ENCODE data around the gene SOX18.
"Not testable (repeated sequence)": the region's sequence is repeated elsewhere in the genome, so short reads cannot be mapped to it uniquely, and the experiment has no call there.

SOX18 gene

GRCh38 chr20:64049060-64049877 lies at the start of gene SOX18:
Gene SOX18 (minus strand): TSS chr20:64049639. CDS start chr20:64049516, 123 bp downstream.
- peak; percentile 15 for DNase-seq

DNA sequence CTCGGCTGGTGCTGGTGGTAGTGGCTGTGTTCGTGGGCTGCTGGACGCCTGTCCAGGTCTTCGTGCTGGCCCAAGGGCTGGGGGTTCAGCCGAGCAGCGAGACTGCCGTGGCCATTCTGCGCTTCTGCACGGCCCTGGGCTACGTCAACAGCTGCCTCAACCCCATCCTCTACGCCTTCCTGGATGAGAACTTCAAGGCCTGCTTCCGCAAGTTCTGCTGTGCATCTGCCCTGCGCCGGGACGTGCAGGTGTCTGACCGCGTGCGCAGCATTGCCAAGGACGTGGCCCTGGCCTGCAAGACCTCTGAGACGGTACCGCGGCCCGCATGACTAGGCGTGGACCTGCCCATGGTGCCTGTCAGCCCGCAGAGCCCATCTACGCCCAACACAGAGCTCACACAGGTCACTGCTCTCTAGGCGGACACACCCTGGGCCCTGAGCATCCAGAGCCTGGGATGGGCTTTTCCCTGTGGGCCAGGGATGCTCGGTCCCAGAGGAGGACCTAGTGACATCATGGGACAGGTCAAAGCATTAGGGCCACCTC lies 49.1 kb upstream of the SOX18 start:
- DNase-seq, result no peak

GRCh38 chr20:64096535-64096934 lies 47.1 kb upstream of the SOX18 start:
- DNase-seq, result no peak

- no peak for DNase-seq
Observed at GRCh38 chr20:64095927-64096326, 46.5 kb upstream of the SOX18 start.

- DNase-seq, result no peak
Observed at GRCh38 chr20:64095455-64095854, 46.0 kb upstream of the SOX18 start.

GRCh38 chr20:64093013-64093503 lies 43.6 kb upstream of the SOX18 start:
- no peak for DNase-seq

DNA sequence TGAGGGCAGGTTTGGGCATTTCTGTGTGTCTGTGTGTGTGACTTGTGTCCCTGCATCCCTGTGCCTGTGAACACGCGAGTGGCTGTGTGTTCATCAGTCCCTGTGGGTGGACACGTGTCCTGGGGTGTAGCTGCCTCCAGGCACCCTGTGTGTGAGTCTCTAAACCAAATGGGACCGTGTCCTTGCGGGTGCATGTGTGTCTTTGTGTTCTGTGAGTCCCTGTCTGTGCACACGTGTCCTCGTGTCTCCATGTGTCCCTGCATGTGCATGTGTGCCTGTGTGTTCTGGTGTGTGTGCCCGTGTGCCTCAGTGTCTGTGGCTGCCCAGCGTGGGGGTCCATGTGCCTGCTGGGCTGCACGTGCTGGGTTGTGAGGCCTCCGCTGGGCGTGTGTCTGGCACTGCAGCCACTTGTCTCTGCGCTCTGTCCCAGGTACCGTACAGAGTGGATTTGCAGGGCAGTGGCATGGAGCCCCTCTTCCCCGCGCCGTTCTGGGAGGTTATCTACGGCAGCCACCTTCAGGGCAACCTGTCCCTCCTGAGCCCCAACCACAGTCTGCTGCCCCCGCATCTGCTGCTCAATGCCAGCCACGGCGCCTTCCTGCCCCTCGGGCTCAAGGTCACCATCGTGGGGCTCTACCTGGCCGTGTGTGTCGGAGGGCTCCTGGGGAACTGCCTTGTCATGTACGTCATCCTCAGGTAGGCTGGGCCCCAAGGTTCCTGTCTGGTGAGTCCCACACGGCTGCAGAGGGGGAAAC lies 43.0 kb upstream of the SOX18 start:
- no peak for DNase-seq

DNA sequence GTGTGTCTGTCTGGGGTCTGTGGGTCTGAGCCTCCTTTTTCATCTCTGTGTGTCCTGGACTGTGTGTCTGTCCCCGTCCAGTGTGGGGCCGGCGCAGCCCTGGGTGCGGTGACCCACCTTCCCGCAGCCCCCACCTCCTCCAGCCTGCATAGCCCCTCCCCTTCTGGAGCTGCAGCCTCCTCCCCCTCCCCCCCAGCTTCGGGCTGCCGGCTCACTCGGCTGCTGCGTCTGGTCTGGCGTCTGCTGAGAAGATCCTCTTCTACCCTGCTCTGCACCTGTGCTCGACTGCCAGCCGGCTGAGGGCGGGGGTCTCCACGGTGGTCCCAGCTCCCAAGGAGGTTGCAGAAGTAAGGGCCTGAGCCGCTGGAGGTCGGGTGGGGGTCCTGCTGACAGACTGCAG lies 42.3 kb upstream of the SOX18 start:
- no peak for DNase-seq

- DNase-seq, result no peak
Observed at GRCh38 chr20:64091340-64091739, 41.9 kb upstream of the SOX18 start.

DNA sequence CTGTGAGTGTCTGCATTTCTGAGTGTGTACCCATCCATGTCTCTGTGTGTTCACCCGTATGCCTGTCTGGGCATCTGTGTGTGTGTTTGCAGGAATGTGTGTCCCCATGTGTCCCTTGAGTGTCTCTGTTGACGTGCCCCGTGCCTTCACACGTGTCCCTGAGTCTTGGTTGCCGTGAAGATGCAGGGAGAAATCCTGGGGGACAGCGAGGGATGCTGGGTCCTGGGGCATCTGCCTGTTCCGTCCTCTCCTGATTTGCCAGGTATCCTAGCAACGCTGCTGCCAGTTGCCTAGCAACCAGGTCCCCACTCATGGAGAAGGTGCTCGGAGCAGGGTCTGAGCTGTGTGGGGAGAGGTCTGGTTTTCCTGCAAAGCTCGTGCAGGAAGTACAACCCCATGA lies 40.7 kb upstream of the SOX18 start:
- DNase-seq, result no peak

DNA sequence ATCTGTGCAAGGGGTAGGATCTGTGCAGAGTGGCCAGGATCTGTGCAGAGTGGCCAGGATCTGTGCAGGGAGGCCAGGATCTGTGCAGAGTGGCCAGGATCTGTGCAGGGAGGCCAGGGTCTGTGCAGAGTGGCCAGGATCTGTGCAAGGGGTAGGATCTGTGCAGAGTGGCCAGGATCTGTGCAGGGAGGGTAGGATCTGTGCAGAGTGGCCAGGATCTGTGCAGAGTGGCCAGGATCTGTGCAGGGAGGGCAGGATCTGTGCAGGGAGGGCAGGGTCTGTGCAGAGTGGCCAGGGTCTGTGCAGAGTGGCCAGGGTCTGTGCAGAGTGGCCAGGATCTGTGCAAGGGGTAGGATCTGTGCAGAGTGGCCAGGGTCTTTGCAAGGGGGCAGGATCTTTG lies 39.1 kb upstream of the SOX18 start:
- not testable (repeated sequence) for DNase-seq

- not testable (repeated sequence) for DNase-seq
Observed at GRCh38 chr20:64087226-64087825, 37.9 kb upstream of the SOX18 start.

DNA sequence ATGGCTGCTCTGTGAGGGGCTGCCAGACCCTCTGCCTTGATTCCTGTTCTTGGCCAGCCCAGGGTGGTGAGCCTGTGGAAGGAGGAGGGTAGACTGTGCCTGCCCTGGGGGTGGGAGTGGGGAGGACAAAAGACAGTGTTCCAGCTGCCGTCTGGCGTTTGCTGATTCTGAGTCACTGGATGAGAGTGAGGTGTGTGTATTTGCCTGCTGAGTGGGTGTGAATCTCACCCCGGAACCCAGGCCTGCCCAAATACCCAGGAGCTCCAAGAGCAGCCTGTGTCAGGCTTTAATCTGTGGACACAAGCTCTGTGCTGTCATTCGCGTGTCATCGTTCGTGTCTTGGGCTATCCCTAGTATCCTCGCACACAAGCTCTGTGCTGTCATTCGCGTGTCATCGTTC lies 37.4 kb upstream of the SOX18 start:
- no peak for DNase-seq

- no peak for DNase-seq
Observed at GRCh38 chr20:64084685-64085152, 35.3 kb upstream of the SOX18 start.

- no peak for DNase-seq
Observed at GRCh38 chr20:64083804-64084684, 34.6 kb upstream of the SOX18 start, which contains the start of gene LKAAEAR1. Gene LKAAEAR1 (minus strand): TSS chr20:64084398. CDS start chr20:64084219, 179 bp downstream.

- DNase-seq, result peak; percentile 72
Observed at GRCh38 chr20:64083378-64083803, 34.0 kb upstream of the SOX18 start.

DNA sequence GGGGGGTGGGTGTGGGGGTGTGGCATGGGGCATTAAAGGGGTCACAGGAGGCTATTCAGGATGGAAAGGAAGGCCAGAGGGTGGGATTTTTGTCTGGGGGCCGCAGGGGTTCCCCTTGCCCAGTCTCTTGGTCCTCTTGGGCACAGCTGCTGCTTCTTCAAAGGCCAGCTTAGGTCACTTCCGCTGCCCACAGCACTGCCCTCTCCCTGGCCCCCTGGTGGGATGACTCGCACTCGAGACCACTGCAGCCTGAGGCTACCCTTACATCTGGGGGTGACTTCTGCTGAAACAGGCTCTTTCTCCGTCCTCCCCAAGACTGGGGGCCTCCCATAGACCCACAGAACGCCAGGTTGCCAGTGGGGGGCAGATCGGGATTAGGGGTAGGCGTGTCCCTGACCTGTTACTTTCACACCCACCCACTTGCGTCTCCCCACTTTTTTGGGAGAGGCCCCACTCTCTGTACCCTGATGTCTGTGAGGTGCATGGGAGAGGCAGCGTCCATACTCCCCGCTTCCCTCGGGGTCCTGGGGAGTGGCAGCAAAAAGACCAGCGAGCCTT lies 33.5 kb upstream of the SOX18 start:
- DNase-seq, result no peak

DNA sequence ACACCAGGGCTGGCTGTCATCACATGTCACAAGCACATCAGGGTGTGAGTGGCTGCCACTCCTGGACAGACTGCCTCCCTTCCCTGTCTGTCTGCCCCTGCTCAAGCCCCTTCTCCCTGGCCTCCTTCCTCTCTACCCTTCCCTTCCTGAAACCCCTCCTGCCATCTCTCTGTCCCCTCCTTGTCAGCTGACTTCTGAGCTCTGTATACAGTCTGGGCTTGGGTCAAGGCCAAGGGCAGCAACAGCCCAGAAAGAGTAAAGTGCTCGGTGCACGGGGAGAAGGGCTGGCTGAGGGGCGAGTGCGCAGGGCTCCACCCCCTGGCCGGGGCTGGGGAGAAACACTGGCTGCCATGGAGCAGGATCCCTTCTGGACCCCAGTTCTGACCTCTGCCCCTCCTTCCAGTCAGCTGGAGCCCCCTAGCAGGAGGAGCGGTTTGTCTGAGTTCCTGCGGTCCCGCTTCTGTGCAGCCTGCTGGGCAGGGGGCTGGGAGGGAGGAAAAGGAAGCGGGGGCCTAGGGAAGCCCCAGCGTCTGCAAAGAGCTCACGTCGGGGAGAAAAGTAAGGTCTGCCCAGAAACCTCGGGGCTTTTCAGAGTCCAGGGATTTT lies 32.8 kb upstream of the SOX18 start:
- DNase-seq, result no peak

DNA sequence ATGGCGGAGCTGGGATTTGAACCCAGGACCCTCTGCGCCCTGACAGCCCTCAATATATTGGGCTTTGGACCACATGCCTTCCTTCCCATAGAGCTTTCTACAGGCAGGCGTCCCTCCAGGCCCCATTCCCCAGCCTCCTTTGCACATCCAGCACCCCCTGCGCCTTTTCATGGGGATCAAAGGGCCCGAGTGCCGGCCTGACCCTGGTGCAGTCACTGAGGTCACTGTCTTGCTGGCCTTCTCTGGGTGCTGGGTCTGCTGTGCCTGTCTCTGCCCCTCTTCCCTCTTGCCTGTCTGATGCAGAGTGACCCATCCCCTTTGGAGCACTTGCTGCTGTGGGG lies 32.2 kb upstream of the SOX18 start:
- DNase-seq, result no peak

DNA sequence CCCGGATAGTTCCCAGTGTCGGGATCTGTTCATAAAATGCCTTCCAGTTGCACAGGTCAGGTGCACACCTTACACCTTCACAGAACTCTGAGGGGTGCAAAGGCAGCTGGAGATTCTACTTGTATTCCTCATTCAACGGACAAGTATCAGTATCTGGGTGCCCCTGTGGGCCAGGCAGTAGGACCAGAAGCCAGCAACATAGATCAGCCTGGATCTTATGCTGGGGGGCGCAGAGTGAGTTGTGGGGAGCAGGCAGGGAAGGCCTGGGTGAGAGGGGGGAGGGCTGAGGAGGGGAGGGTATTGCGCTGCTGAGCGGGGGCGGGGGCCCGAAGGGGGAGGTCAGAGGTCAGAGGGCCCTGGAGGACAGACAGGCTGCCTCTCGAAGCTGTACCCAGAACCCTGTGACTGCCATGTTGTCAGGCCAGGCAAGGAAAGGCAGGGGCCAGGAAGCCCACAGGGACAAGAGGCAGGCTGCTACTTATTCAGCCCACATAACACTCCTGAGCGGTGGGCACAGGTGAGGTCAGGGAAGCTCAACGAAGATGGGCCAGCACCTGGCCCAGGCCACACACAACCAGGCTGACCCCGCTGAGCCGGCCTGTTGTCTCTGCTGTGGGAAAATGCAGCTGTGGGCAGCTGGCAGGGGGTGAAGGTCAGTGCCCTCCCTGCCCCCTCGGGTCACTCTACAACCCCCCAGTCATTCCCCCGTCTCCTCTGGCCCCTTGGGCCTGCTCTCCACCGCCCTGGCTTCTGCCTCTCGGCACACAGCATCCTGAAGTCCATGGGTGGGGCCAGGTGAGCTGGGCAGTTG lies 31.6 kb upstream of the SOX18 start:
- DNase-seq, result no peak
